CMK (cell line): ENCODE data around the gene PCDH9.
"Not testable (repeated sequence)": the region's sequence is repeated elsewhere in the genome, so short reads cannot be mapped to it uniquely, and the experiment has no call there.

Experiments used
- DNase-seq: peaks from one replicate; pipeline ENCODE4 v3.0.0-alpha.2; 2010; ENCODE audit warnings: low read depth

PCDH9 gene

DNA sequence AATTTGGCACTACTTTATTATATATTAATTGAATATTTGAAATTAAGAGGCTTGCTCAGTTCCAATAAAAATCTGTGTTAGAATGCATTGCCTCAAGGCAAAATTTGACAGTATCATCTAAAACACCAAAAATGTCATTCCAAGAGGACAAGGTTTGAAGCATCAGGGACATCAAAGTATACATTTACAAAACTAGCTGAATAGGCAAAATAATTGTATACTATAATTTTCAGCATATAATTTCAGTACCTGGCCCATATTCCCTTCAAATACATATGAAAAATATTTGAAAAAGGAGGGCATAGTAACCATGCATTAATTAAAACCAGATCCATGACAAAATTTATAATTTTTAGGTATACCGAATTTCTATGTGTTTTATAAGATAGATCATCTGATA, 963.8 kb downstream of the PCDH9 start:
- DNase-seq: no peak

DNA sequence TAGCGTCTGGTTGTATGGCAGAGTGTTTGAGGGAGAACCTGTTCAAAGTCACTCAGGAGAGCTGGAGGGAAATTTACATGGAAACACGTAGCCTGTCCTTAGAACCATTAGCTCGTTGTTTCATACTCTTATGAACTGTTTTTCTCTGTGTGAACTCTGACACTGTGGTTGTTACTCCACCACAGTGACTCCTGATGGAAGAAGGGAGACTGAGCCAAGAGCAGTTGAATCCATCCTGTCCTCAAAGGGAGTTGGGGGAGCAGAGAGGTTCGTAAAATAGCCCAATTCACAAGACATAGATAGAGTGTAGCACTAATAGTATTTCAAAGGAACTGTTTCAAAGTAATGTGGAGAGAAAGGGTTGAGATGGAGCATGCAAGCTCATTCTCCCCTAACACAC, 964.8 kb downstream of the PCDH9 start:
- DNase-seq: no peak

DNA sequence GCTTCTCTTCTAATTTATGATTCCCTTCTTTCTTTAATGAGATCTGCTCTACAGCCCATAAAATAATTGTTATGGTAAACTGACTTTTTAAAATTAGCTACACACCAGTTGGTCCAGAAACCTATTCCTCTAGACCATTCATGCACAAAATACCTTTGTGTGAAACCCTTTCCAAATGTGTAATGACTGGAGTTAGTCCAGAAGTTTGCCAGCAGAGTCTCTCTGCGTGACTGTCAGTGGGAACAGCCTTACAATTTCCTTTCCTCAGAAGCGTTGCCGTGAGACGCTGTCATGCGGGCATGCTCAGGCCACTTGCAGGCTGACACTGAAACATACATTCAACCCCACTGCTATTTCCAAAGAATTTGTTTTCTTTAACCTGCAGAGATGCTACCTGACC, 965.2 kb downstream of the PCDH9 start:
- DNase-seq: no peak

DNA sequence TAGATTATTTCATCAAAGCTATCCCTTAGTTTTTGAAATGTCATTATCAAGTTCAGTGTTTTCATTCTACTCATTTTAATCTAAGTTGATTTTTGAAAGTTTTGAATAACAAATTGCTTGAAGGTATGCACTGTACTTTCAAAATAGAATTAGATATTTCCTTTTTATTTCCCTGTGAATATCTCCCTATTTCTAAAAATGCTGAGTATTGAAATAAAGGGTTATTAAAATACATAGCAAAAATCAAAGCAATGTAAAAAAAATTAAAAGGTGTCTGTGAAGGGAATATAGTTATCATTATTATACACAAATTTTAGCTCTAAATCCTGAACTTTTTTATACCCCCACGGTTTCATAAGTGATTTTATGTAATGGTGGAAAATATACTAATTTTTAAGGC, 967.8 kb downstream of the PCDH9 start:
- DNase-seq: no peak

DNA sequence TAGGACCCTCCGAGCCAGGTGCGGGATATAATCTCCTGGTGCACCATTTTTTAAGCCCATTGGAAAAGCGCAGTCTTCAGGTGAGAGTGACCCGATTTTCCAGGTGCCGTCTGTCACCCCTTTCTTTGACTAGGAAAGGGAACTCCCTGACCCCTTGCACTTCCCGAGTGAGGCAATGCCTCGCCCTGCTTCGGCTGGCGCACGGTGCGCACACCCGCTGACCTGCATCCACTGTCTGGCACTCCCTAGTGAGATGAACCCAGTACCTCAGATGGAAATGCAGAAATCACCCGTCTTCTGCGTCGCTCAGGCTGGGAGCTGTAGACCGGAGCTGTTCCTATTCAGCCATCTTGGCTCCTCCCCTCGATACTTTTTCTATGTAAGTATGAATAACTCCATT, 970.7 kb downstream of the PCDH9 start:
- not testable (repeated sequence) for DNase-seq
